Measurements from ENCODE around the gene FAM120B.

Gene FAM120B

DNA sequence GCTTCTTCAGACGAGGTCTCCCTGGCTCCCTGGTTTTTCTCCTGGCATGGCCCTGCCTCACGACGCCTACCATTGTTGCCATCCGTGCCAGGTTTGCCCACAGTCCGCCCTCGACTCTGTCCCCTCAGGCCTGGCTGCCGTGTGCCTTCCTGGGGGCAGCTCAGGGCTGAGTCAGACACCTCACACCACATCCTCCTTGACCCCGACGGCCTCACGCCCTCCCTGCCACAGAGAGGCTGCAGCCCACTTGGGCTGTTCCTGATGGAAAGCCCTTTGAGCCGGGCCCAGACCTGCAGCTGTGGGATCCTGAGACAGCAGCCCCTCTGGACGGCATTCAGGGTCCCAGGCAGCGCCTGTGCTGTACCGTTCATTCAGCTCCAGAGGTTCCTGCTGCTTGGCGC, 138.3 kb downstream of the FAM120B start:
- no peaks in the 10 kb centered on the region for H3K79me2 ChIP-seq (ENCODE audit: insufficient read depth, low read length)
- H3K9ac ChIP-seq (ENCODE audit: low read length), result no peak overlapping the region
- no peak overlapping the region for H3K4me2 ChIP-seq (ENCODE audit: low read length)
- no peak overlapping the region for H2AFZ ChIP-seq (ENCODE audit: low read length)
- H3K4me3 ChIP-seq (ENCODE audit: low read depth, low read length, poor library complexity, severe bottlenecking), result no peak overlapping the region
- no peaks in the 10 kb centered on the region for H4K20me1 ChIP-seq (ENCODE audit: insufficient read depth, low read length)
- no peak overlapping the region for H3K27ac ChIP-seq (ENCODE audit: low read depth, low read length, poor library complexity, severe bottlenecking)
- no peaks in the 10 kb centered on the region for H3K36me3 ChIP-seq (ENCODE audit: insufficient read depth, low read length)
- H3K27me3 ChIP-seq (ENCODE audit: insufficient read depth, low read length), result peaks cover 5% of the 10 kb centered on the region; the same call in 1 of the 2 replicates
- no peaks in the 10 kb centered on the region for H3F3A ChIP-seq (ENCODE audit: insufficient read depth, low read length)
- H3K9me2 ChIP-seq (ENCODE audit: low read depth, low read length), result no peaks in the 10 kb centered on the region
- TF ChIP-seq, protein P1, sequence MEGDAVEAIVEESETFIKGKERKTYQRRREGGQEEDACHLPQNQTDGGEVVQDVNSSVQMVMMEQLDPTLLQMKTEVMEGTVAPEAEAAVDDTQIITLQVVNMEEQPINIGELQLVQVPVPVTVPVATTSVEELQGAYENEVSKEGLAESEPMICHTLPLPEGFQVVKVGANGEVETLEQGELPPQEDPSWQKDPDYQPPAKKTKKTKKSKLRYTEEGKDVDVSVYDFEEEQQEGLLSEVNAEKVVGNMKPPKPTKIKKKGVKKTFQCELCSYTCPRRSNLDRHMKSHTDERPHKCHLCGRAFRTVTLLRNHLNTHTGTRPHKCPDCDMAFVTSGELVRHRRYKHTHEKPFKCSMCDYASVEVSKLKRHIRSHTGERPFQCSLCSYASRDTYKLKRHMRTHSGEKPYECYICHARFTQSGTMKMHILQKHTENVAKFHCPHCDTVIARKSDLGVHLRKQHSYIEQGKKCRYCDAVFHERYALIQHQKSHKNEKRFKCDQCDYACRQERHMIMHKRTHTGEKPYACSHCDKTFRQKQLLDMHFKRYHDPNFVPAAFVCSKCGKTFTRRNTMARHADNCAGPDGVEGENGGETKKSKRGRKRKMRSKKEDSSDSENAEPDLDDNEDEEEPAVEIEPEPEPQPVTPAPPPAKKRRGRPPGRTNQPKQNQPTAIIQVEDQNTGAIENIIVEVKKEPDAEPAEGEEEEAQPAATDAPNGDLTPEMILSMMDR (IDR thresholded peaks at IDR 0.05; ENCODE audit: low read length), result no peak
- no peak for TF ChIP-seq EZH2 (IDR thresholded peaks at IDR 0.05; ENCODE audit: borderline replicate concordance, low read length)
- no peaks in the 10 kb centered on the region for H3K9me3 ChIP-seq (ENCODE audit: low read length)
- H3K4me1 ChIP-seq (ENCODE audit: insufficient read depth, low read length, severe bottlenecking), result no peaks in the 10 kb centered on the region

DNA sequence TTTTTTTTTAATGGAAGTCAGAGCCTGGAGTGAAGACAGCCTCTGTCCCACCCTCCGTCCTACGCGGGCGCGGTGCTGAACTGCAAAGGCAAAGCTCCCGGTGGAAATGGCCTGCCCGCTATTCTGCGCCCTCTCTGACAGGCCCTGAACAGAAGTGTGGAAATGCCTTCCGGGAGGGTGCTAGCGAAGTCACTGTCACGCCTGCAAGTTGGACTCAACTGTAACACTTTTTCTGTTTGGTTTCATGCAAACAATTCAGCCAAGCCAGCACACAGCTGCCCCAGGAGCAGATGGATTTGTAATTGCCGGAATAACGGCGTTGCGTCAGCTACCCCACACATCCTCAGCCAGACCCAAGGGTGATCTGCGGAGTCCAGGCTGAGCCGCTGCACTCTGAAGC, 138.9 kb downstream of the FAM120B start:
- Histone ChIP-seq H3K36me3 (ENCODE audit: insufficient read depth, low read length) (no peaks in the 10 kb centered on the region), H3K27ac (ENCODE audit: low read depth, low read length, poor library complexity, severe bottlenecking) (no peak overlapping the region), H3F3A (ENCODE audit: insufficient read depth, low read length) (no peaks in the 10 kb centered on the region), H3K9me2 (ENCODE audit: low read depth, low read length) (no peaks in the 10 kb centered on the region), H3K9me3 (ENCODE audit: low read length) (no peaks in the 10 kb centered on the region), H4K20me1 (ENCODE audit: insufficient read depth, low read length) (no peaks in the 10 kb centered on the region), H2AFZ (ENCODE audit: low read length) (no peak overlapping the region), H3K79me2 (ENCODE audit: insufficient read depth, low read length) (no peaks in the 10 kb centered on the region), H3K4me3 (ENCODE audit: low read depth, low read length, poor library complexity, severe bottlenecking) (no peak overlapping the region), H3K9ac (ENCODE audit: low read length) (no peak overlapping the region), H3K4me2 (ENCODE audit: low read length) (no peak overlapping the region), H3K27me3 (ENCODE audit: insufficient read depth, low read length) (peaks cover 5% of the 10 kb centered on the region; the same call in 1 of the 2 replicates), H3K4me1 (ENCODE audit: insufficient read depth, low read length, severe bottlenecking) (no peaks in the 10 kb centered on the region)
- TF ChIP-seq, protein P1 (IDR thresholded peaks at IDR 0.05; ENCODE audit: low read length), result no peak
- TF ChIP-seq EZH2 (IDR thresholded peaks at IDR 0.05; ENCODE audit: borderline replicate concordance, low read length), result no peak

DNA sequence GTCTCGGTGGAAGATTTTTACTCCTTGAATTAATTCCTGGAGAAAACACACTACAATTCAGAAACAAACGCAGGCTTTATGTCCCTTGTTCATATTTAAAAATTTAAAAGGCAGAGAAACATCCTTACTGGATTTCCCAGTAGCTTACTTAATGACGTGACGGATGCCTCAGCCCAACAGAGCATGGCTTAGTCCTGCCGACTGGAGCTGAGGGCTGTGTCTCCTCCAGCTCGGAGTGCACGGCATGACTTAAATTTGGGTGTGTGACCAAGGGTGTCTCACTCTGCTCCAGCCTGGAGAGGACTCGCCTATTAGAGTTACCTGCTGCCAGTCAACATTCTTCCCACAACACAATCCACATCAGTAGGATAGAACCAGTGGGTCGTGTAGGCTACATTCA, 139.4 kb downstream of the FAM120B start:
- Histone ChIP-seq H3K4me3 (ENCODE audit: low read depth, low read length, poor library complexity, severe bottlenecking) (no peak overlapping the region), H2AFZ (ENCODE audit: low read length) (no peak overlapping the region), H3K27ac (ENCODE audit: low read depth, low read length, poor library complexity, severe bottlenecking) (no peak overlapping the region), H4K20me1 (ENCODE audit: insufficient read depth, low read length) (no peaks in the 10 kb centered on the region), H3K79me2 (ENCODE audit: insufficient read depth, low read length) (no peaks in the 10 kb centered on the region), H3K9me3 (ENCODE audit: low read length) (no peaks in the 10 kb centered on the region), H3K27me3 (ENCODE audit: insufficient read depth, low read length) (peaks cover 5% of the 10 kb centered on the region; the same call in 1 of the 2 replicates), H3F3A (ENCODE audit: insufficient read depth, low read length) (no peaks in the 10 kb centered on the region), H3K9ac (ENCODE audit: low read length) (no peak overlapping the region), H3K36me3 (ENCODE audit: insufficient read depth, low read length) (no peaks in the 10 kb centered on the region), H3K4me1 (ENCODE audit: insufficient read depth, low read length, severe bottlenecking) (no peaks in the 10 kb centered on the region), H3K9me2 (ENCODE audit: low read depth, low read length) (no peaks in the 10 kb centered on the region), H3K4me2 (ENCODE audit: low read length) (no peak overlapping the region)
- TF ChIP-seq EZH2 (IDR thresholded peaks at IDR 0.05; ENCODE audit: borderline replicate concordance, low read length), result no peak
- TF ChIP-seq, protein P1 (IDR thresholded peaks at IDR 0.05; ENCODE audit: low read length), result no peak
